ENCODE results near the gene PKP4. TPM values are rescaled to one million over a fixed set of nuclear protein-coding genes. Genes with fewer than 3 reads are reported as not detected.

Gene PKP4
- total RNA-seq, 1 donor from 2014 or later, result 64.9 TPM

DNA sequence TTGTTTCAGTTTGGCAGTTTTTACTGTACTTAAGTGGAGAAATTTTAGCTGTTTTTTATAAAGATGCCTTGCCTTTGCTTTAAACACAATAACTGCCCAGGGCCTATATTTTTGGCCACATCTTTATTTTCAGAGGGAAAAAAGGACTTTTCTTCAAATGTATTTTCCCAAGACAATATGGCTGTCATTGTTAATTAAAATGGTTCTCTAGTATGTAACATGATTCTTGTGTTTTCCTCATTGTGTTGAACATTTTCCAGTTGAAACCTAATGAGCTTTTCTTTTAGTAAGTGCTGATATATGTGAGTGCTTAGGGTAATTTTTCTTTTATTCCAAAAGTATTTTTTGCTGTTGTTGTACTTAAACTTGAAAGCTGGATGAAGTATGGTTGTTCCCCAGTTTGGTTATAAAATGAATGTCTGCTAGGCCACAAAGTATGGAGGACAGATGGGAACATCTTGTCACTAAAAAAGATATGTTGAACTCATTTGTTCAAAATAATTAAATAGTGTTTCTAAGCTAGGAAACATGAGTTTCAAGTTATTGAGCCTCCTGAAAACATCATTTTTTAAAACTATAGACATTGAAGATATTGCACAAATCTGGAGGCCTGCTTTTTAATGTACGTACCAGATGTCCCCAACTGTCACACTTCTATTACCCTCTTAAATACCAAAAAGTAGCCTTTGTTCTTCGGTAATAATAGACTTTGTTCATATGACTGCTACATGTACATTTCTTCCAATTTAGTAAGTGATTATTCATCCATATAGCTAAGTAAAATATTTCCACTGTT, 190.9 kb downstream of the PKP4 start:
- Mint-ChIP-seq H3K9me3 (ENCODE audit: unreplicated experiment) (no peaks in the 10 kb centered on the region), H3K27ac (ENCODE audit: unreplicated experiment) (no peak overlapping the region), H3K27me3 (ENCODE audit: unreplicated experiment) (peaks cover 3% of the 10 kb centered on the region), H3K4me1 (ENCODE audit: unreplicated experiment) (peaks cover 25% of the 10 kb centered on the region), H3K36me3 (ENCODE audit: low read depth, unreplicated experiment) (peaks cover 5% of the 10 kb centered on the region), H3K4me3 (ENCODE audit: unreplicated experiment) (no peak overlapping the region)
- DNase-seq (ENCODE audit: low spot score), result no peak
- TF ChIP-seq, protein P1, sequence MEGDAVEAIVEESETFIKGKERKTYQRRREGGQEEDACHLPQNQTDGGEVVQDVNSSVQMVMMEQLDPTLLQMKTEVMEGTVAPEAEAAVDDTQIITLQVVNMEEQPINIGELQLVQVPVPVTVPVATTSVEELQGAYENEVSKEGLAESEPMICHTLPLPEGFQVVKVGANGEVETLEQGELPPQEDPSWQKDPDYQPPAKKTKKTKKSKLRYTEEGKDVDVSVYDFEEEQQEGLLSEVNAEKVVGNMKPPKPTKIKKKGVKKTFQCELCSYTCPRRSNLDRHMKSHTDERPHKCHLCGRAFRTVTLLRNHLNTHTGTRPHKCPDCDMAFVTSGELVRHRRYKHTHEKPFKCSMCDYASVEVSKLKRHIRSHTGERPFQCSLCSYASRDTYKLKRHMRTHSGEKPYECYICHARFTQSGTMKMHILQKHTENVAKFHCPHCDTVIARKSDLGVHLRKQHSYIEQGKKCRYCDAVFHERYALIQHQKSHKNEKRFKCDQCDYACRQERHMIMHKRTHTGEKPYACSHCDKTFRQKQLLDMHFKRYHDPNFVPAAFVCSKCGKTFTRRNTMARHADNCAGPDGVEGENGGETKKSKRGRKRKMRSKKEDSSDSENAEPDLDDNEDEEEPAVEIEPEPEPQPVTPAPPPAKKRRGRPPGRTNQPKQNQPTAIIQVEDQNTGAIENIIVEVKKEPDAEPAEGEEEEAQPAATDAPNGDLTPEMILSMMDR (IDR thresholded peaks at IDR 0.05; ENCODE audit: unreplicated experiment), result no peak

DNA sequence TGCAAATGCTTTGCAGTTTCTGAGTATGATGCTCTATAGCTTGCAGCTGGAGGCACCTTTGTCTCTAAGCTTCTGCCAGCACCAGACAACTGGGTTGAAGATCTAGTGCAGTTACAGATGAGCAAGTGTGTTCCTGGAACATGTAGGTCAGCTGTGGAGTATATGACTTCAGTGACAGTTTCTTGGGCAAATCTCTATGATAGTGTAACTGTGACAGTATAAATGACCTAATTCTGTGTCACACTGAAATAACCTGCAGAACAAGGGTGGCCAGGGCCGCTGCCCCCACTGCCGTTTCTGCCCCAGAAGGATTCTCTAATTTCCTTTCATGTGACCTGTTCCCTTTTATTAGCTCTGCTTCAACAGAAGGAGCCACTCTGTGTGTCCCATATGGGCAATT, 193.1 kb downstream of the PKP4 start:
- Mint-ChIP-seq H3K4me1 (ENCODE audit: unreplicated experiment) (peaks cover 19% of the 10 kb centered on the region), H3K27ac (ENCODE audit: unreplicated experiment) (no peak overlapping the region), H3K27me3 (ENCODE audit: unreplicated experiment) (peaks cover 3% of the 10 kb centered on the region), H3K9me3 (ENCODE audit: unreplicated experiment) (no peaks in the 10 kb centered on the region), H3K4me3 (ENCODE audit: unreplicated experiment) (no peak overlapping the region), H3K36me3 (ENCODE audit: low read depth, unreplicated experiment) (peaks cover 5% of the 10 kb centered on the region)
- TF ChIP-seq, protein P1 (IDR thresholded peaks at IDR 0.05; ENCODE audit: unreplicated experiment), result no peak
- DNase-seq (ENCODE audit: low spot score), result no peak

DNA sequence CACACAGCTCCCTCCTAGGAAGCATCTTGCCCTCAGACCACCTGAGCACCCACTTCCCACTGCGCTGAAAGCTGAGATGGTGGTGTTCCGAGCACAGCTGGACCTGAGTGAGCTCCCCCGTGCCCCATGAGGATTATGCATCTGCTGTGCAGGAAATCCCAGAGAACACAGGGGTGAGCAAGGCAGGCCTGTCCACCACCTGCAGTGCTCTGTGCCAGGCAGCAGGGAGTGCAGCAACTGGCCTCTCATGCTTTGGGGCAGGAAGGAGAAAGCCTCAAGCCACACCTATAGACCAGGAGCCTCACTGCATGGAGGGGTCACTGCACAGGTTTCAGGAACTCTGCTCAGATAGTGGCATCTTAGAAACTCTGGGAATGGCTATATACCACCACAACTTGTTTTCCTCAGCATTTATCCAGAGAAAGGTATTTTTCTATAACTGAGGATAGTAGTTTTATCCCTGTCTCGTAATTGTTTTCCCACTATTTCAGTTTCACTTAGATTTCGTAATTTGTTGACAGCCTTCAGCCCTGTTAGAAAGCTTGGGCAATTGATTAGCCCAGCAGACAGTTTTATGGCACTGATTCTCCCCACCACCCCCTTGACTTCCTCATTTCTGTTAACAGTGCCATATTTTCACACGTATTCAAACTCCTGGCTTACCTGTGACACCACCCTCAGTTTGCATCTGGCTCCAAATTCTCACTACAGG, 194.1 kb downstream of the PKP4 start:
- Mint-ChIP-seq H3K36me3 (ENCODE audit: low read depth, unreplicated experiment) (peaks cover 5% of the 10 kb centered on the region), H3K4me3 (ENCODE audit: unreplicated experiment) (no peak overlapping the region), H3K4me1 (ENCODE audit: unreplicated experiment) (peaks cover 12% of the 10 kb centered on the region), H3K27me3 (ENCODE audit: unreplicated experiment) (peaks cover 2% of the 10 kb centered on the region), H3K27ac (ENCODE audit: unreplicated experiment) (no peak overlapping the region), H3K9me3 (ENCODE audit: unreplicated experiment) (no peaks in the 10 kb centered on the region)
- TF ChIP-seq, protein P1 (IDR thresholded peaks at IDR 0.05; ENCODE audit: unreplicated experiment), result no peak
- DNase-seq (ENCODE audit: low spot score), result no peak

DNA sequence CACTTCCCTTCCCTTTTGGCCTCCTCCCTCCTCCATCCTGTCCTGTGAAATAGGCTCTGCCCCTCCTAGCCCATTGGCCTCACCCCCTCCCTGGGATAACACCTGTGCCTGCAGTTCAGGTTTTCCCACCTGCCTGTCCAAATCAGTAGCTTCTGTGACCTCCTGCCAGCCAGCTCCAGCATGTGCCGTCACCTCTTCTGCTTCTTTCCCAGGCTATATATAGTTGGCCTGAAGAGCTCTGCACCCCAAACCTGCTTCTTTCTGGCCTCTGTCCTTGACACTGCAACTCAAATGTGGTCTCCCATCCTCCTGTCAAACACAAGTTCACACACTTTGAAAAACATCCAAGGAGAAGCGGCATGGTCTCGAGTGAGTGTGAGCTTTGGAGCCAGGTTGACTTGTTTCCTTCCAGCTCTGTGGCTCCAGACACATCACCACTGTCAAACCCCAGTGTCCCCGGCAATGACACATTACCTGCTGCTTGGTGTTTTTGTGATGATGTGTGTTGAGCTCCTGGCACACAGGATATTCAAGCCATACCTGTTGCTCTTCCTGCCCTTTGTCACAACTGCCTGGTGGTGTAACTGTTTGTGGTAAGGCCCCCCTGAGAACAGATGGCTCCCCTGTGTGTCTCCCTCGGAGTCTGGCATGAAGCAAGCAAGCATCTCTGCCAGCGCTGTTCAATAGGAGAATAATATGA, 194.8 kb downstream of the PKP4 start:
- H3K4me1 Mint-ChIP-seq (ENCODE audit: unreplicated experiment), result peaks cover 11% of the 10 kb centered on the region
- peaks cover 4% of the 10 kb centered on the region for H3K27me3 Mint-ChIP-seq (ENCODE audit: unreplicated experiment)
- no peak for DNase-seq (ENCODE audit: low spot score)
- peaks cover 8% of the 10 kb centered on the region for H3K36me3 Mint-ChIP-seq (ENCODE audit: low read depth, unreplicated experiment)
- H3K9me3 Mint-ChIP-seq (ENCODE audit: unreplicated experiment), result no peaks in the 10 kb centered on the region
- TF ChIP-seq, protein P1 (IDR thresholded peaks at IDR 0.05; ENCODE audit: unreplicated experiment), result no peak
- no peak overlapping the region for H3K27ac Mint-ChIP-seq (ENCODE audit: unreplicated experiment)
- no peak overlapping the region for H3K4me3 Mint-ChIP-seq (ENCODE audit: unreplicated experiment)

Measured in endothelial cell (in vitro differentiated cells).